GM18858 (cell line): ENCODE measurements around the gene PUS1.
"Not testable (repeated sequence)": the region's sequence is repeated elsewhere in the genome, so short reads cannot be mapped to it uniquely, and the experiment has no call there.

Experiments used
- ATAC-seq: cut with Tn5 transposase; IDR thresholded peaks from one replicate; pipeline ENCODE4 v1.9.1; 2021; ENCODE audit not compliant: unreplicated experiment

PUS1 gene

GRCh38 chr12:131959641-131960589 is 30.8 kb downstream of the PUS1 start:
- ATAC-seq: no peak

- ATAC-seq: not testable (repeated sequence)
These were observed 31.7 kb downstream of the PUS1 start for GRCh38 chr12:131960590-131961325.

- not testable (repeated sequence) for ATAC-seq
These were observed 32.3 kb downstream of the PUS1 start for GRCh38 chr12:131961328-131961727.

GRCh38 chr12:131962069-131962468 is 33.0 kb downstream of the PUS1 start:
- no peak for ATAC-seq

GRCh38 chr12:131963381-131963780 is 34.3 kb downstream of the PUS1 start:
- no peak for ATAC-seq

- no peak for ATAC-seq
These were observed 36.0 kb downstream of the PUS1 start for GRCh38 chr12:131965073-131965472.

- no peak for ATAC-seq
These were observed 42.1 kb downstream of the PUS1 start for GRCh38 chr12:131971226-131971625.

GRCh38 chr12:131975228-131975627 is 46.2 kb downstream of the PUS1 start:
- ATAC-seq: no peak

- ATAC-seq: no peak
These were observed 50.5 kb downstream of the PUS1 start for GRCh38 chr12:131979606-131980005.

- ATAC-seq: no peak
These were observed 51.2 kb downstream of the PUS1 start for GRCh38 chr12:131980263-131980662.

- ATAC-seq: no peak
These were observed 52.3 kb downstream of the PUS1 start for GRCh38 chr12:131981388-131981787.

- no peak for ATAC-seq
These were observed 53.0 kb downstream of the PUS1 start for GRCh38 chr12:131982041-131982440.

- no peak for ATAC-seq
These were observed 54.0 kb downstream of the PUS1 start for GRCh38 chr12:131983026-131983425.

GRCh38 chr12:131983554-131983953 is 54.5 kb downstream of the PUS1 start:
- ATAC-seq: no peak

GRCh38 chr12:131984334-131984733 is 55.3 kb downstream of the PUS1 start:
- no peak for ATAC-seq

- not testable (repeated sequence) for ATAC-seq
These were observed 56.4 kb downstream of the PUS1 start for GRCh38 chr12:131985510-131985875.

- ATAC-seq: no peak
These were observed 57.3 kb downstream of the PUS1 start for GRCh38 chr12:131986361-131986760.

GRCh38 chr12:131986910-131987309 is 57.8 kb downstream of the PUS1 start:
- no peak for ATAC-seq

GRCh38 chr12:131987552-131987951 is 58.5 kb downstream of the PUS1 start:
- no peak for ATAC-seq

GRCh38 chr12:131988054-131988796 is 59.1 kb downstream of the PUS1 start:
- no peak for ATAC-seq

GRCh38 chr12:131989021-131989420 is 59.9 kb downstream of the PUS1 start:
- no peak for ATAC-seq
